ENCODE measurements around the gene TMEM150B. TPM values are rescaled to one million over a fixed set of nuclear protein-coding genes. Genes with fewer than 3 reads are reported as not detected.

The TMEM150B gene
- total RNA-seq, 1 experiment from 2014 or later: not detected

DNA sequence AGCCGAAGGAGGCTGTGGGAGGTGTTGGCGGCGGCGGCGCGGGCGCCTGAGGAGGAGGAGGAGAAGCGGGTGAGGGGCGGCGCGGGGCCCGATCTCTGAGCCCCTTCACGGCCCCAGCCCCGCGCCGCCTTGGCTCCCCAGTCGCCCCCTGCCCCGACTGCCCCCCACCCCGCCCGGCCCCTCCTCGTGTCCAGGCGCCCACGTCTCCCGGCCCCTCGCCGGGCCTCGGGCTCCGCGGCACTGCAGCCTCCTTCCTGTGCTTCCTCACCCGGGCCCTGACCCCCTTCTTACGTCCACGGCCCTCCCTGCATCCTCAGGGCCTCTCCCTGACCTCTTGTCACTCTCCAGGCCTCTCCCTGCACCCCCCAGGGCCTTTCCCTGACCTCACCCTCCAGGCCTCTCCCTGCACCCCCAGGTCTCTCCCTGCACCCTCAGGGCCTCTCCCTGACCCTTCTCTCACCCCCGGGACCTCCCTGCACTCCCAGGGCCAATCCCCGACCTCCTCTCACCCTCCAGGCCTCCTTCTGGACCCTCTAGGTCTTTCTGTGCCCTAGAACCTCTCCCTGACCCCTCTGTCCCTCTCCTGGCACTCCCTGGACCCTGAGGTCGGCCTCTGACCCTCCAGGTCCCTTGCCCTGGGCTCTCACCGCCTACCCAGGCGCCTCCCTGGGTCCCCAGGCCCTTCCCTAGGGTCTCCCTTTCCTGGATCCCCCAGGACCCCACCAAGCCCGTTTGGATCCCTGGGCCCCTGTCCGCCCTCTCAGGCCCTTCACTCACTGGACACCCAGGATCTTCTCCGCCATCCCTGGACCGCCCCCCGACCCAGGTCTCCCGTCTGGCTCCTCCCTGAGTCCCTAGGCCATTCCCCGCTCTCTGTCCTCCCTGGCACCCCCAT is 15.0 kb upstream of the TMEM150B start (continued):
- TF ChIP-seq JUND (IDR thresholded peaks at IDR 0.05) (no peak), SRF (IDR thresholded peaks at IDR 0.05; ENCODE audit: low read depth) (no peak)

DNA sequence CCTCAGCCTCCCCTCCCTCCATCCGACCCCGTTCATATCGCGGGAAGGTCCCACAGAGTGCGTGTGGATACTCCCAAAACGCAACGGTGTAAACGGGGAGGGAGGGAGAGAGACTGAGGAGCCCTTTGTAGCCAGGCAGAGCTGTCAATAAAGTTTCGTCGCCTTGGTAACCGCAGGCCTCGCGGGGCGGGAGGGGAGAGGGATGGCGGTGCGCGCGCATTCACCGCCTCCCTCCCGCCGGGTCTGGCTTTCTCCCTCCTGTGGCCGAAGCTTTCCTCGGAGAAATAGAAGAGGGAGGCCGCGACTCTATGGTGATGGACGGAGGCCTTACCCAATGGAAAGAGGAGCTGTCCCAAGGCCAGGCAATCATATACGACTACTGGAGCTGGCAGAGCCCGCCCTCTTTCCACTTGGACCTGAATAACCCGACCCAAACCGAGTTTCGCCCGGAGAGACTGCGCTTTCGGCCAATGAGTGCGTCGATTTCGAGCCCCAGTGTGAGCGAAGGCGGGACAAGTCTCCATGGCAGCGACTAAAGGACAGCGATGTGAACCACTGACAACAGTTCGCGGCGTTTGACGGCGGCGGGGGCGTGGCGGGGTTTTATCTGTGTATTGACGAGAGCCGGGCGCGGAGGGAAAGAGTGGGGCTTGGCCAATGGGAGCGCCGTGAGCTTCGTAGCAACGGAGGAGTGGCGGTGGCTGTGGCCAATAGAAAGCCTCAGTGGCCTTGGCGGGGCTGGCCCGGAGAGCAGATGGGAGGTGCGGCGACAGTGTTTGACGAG is 14.2 kb upstream of the TMEM150B start, which contains the start of gene KMT5C:
Gene KMT5C, plus strand, starts transcription at position 772 of the 784 bp plus-strand sequence. CDS start 2,061 bp downstream, outside the sequence.
- Histone ChIP-seq H3K9me2 (ENCODE audit: insufficient read depth) (no peaks in the 10 kb centered on the region), H3K4me1 (ENCODE audit: control insufficient read depth in 1 of 2, insufficient read depth in 2 of 2, low read length in 2 of 2) (peaks cover 9 to 33% of the 10 kb centered on the region in 2 experiments), H3K27ac (ENCODE audit: low read depth, low read length) (peak within 1 kb of the TSS; percentile 92), H3K9me3 (ENCODE audit: control insufficient read depth in 1 of 2, insufficient read depth in 1 of 2, low read depth in 1 of 2, low read length in 2 of 2) (no peaks in the 10 kb centered on the region), H3K4me2 (ENCODE audit: low read length) (peak within 1 kb of the TSS; percentile 98), H3K27me3 (ENCODE audit: insufficient read depth, low read length) (no peaks in the 10 kb centered on the region), H3K79me2 (ENCODE audit: insufficient read depth, low read length) (peaks cover 9% of the 10 kb centered on the region; the same call in 1 of the 2 replicates), H3K9ac (ENCODE audit: low read length) (peak within 1 kb of the TSS; percentile 85), H3K4me3 (replicated peaks in 1 of 2; ENCODE audit: low read depth in 1 of 2, low read length in 2 of 2) (peak within 1 kb of the TSS; percentile 74 to 83), H2AFZ (ENCODE audit: low read depth, low read length, poor library complexity, severe bottlenecking) (peak within 1 kb of the TSS; percentile 70), H3K36me3 (ENCODE audit: control insufficient read depth in 1 of 2, insufficient read depth in 2 of 2, low read length in 2 of 2) (peaks cover 4 to 5% of the 10 kb centered on the region in 2 experiments; a peak in 3 of 4 replicates), H4K20me1 (ENCODE audit: insufficient read depth) (no peaks in the 10 kb centered on the region)
- TF ChIP-seq ZFX (IDR thresholded peaks at IDR 0.05): no peak
- no peak for TF ChIP-seq FOSL1 (IDR thresholded peaks at IDR 0.05; ENCODE audit: low read depth)
- TF ChIP-seq POLR2AphosphoS5 (IDR thresholded peaks at IDR 0.05; ENCODE audit: low read depth, low read length): peak; percentile 45
- TF ChIP-seq, protein P1, sequence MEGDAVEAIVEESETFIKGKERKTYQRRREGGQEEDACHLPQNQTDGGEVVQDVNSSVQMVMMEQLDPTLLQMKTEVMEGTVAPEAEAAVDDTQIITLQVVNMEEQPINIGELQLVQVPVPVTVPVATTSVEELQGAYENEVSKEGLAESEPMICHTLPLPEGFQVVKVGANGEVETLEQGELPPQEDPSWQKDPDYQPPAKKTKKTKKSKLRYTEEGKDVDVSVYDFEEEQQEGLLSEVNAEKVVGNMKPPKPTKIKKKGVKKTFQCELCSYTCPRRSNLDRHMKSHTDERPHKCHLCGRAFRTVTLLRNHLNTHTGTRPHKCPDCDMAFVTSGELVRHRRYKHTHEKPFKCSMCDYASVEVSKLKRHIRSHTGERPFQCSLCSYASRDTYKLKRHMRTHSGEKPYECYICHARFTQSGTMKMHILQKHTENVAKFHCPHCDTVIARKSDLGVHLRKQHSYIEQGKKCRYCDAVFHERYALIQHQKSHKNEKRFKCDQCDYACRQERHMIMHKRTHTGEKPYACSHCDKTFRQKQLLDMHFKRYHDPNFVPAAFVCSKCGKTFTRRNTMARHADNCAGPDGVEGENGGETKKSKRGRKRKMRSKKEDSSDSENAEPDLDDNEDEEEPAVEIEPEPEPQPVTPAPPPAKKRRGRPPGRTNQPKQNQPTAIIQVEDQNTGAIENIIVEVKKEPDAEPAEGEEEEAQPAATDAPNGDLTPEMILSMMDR (IDR thresholded peaks at IDR 0.05 in 2 of 3, conservative IDR thresholded peaks at IDR 0.05 in 1 of 3; ENCODE audit: borderline replicate concordance in 1 of 3, insufficient read depth in 1 of 3, low read depth in 2 of 3, low read length in 2 of 3): 0 out of 6 replicates have a peak, but pooled peaks of 1 of the 3 experiments have one; percentile 17
- peak; percentile 31 for TF ChIP-seq POLR2A (IDR thresholded peaks at IDR 0.05; ENCODE audit: borderline replicate concordance, extremely low read depth, insufficient read depth, insufficient read length)
- no peak for TF ChIP-seq SRF (IDR thresholded peaks at IDR 0.05; ENCODE audit: low read depth)
- peak; percentile 73 for TF ChIP-seq TCF7L2 (IDR thresholded peaks at IDR 0.05; ENCODE audit: borderline replicate concordance, extremely low read depth, insufficient read depth, insufficient read length)
- TF ChIP-seq, protein P2, sequence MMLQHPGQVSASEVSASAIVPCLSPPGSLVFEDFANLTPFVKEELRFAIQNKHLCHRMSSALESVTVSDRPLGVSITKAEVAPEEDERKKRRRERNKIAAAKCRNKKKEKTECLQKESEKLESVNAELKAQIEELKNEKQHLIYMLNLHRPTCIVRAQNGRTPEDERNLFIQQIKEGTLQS (IDR thresholded peaks at IDR 0.05): no peak
- TF ChIP-seq EGR1 (IDR thresholded peaks at IDR 0.05; ENCODE audit: low read depth): peak; percentile 86
- TF ChIP-seq SP1 (IDR thresholded peaks at IDR 0.05; ENCODE audit: low read depth): peak; percentile 99
- RAD21 ChIA-PET (ENCODE audit: low non-redundant PET in 1 of 2, low total read pairs in 2 of 2, uncharacterized antibody in 2 of 2, unreplicated experiment in 2 of 2): interaction anchor here in 1 of 2 experiments (1.3 kb wide), 1 partner anchor 45 kb away, joined by 4 read pairs; the partner anchor contains the start of gene TMEM238
- BruUV-seq (replicated peaks): no TSS peak
- POLR2A ChIA-PET: interaction anchor here (0.6 to 1.6 kb wide), 16 partner anchors 10 to 235 kb away, joined by 3 to 18 read pairs (median 4); partner anchors contain the start of genes HSPBP1, PPP6R1, PTPRH and TMEM238
- intact Hi-C loops (cut with micrococcal nuclease): loop anchor here (2.0 kb wide), 1 partner anchor 46 kb away; the partner anchor contains the start of genes RPL28 and TMEM238
- CTCF ChIA-PET: interaction anchor here (0.7 to 1.5 kb wide), 6 partner anchors 10 to 198 kb away, joined by 3 to 15 read pairs (median 4); partner anchors contain the start of gene HSPBP1
- DNase-seq (ENCODE audit: low read depth, low spot score) (peak; percentile 100), ATAC-seq (peak; percentile 85)

Data from HCT116 (cell line).